MV-4-11 (cell line): ENCODE data around the gene DYDC1.
A peak's percentile ranks its signal among the peaks of the same experiment; 100 is the strongest.
"Not testable (repeated sequence)": the region's sequence is repeated elsewhere in the genome, so short reads cannot be mapped to it uniquely, and the experiment has no call there.

Experiments
- DNase-seq: peaks from one replicate; lab custom pipeline; 2025; lab: John Stamatoyannopoulos, UW

The DYDC1 gene

GRCh38 chr10:80356563-80356988 lies at the start of gene DYDC1, which contains the start of gene DYDC2:
TSS of gene DYDC1 (minus strand) at chr10:80356755. CDS start at chr10:80352601, 4,154 bp downstream.
TSS of gene DYDC2 (plus strand) at chr10:80356781. CDS start at chr10:80362444, 5,663 bp downstream.
- DNase-seq, result no peak

GRCh38 chr10:80406204-80406603 lies 49.6 kb upstream of the DYDC1 start:
- DNase-seq, result no peak

GRCh38 chr10:80405626-80406025 lies 49.1 kb upstream of the DYDC1 start:
- no peak for DNase-seq

GRCh38 chr10:80405035-80405434 lies 48.5 kb upstream of the DYDC1 start:
- DNase-seq, result no peak

GRCh38 chr10:80400136-80400804 lies 43.7 kb upstream of the DYDC1 start:
- no peak for DNase-seq

GRCh38 chr10:80397014-80397413 lies 40.5 kb upstream of the DYDC1 start:
- no peak for DNase-seq

GRCh38 chr10:80394358-80394916 lies 37.9 kb upstream of the DYDC1 start:
- no peak for DNase-seq

GRCh38 chr10:80392250-80392649 lies 35.7 kb upstream of the DYDC1 start:
- DNase-seq, result peak; percentile 66

GRCh38 chr10:80390740-80391139 lies 34.2 kb upstream of the DYDC1 start:
- no peak for DNase-seq

- DNase-seq, result peak; percentile 24
These were observed 26.4 kb upstream of the DYDC1 start for GRCh38 chr10:80382989-80383388.

- no peak for DNase-seq
These were observed 23.6 kb upstream of the DYDC1 start for GRCh38 chr10:80380185-80380584.

GRCh38 chr10:80379701-80380100 lies 23.1 kb upstream of the DYDC1 start:
- DNase-seq, result no peak

GRCh38 chr10:80373502-80373901 lies 16.9 kb upstream of the DYDC1 start:
- DNase-seq, result peak; percentile 34

GRCh38 chr10:80372675-80373074 lies 16.1 kb upstream of the DYDC1 start:
- no peak for DNase-seq

- no peak for DNase-seq
These were observed 14.9 kb upstream of the DYDC1 start for GRCh38 chr10:80371467-80371866.

- no peak for DNase-seq
These were observed 9.0 kb upstream of the DYDC1 start for GRCh38 chr10:80365510-80365909.

GRCh38 chr10:80359644-80360043 lies 3.1 kb upstream of the DYDC1 start:
- no peak for DNase-seq

GRCh38 chr10:80358925-80359324 lies 2.4 kb upstream of the DYDC1 start:
- not testable (repeated sequence) for DNase-seq

- DNase-seq, result no peak
These were observed 1.2 kb upstream of the DYDC1 start for GRCh38 chr10:80357851-80358125.

GRCh38 chr10:80356989-80357850 lies 665 bp upstream of the DYDC1 start:
- no peak for DNase-seq

GRCh38 chr10:80351220-80351619 lies 5.3 kb downstream of the DYDC1 start:
- DNase-seq, result no peak

- peak; percentile 36 for DNase-seq
These were observed 6.3 kb downstream of the DYDC1 start for GRCh38 chr10:80350251-80350650.

- no peak for DNase-seq
These were observed 11.6 kb downstream of the DYDC1 start for GRCh38 chr10:80344912-80345311.
